GM18502 (cell line): ENCODE results near the gene THAP10.
"Not testable (repeated sequence)": the region's sequence is repeated elsewhere in the genome, so short reads cannot be mapped to it uniquely, and the experiment has no call there.

Source experiments
- ATAC-seq: cut with Tn5 transposase; IDR thresholded peaks from one replicate; pipeline ENCODE4 v1.9.1; 2021; ENCODE audit warnings: mild to moderate bottlenecking; ENCODE audit not compliant: unreplicated experiment, poor library complexity

Gene THAP10

GRCh38 chr15:70880781-70881180, 11.5 kb downstream of the THAP10 start:
- ATAC-seq: no peak

- ATAC-seq: no peak
Observed at GRCh38 chr15:70879401-70879800, 12.8 kb downstream of the THAP10 start.

- no peak for ATAC-seq
Observed at GRCh38 chr15:70876683-70877082, 15.6 kb downstream of the THAP10 start.

GRCh38 chr15:70876011-70876410, 16.2 kb downstream of the THAP10 start:
- ATAC-seq: no peak

- ATAC-seq: no peak
Observed at GRCh38 chr15:70875001-70875782, 17.0 kb downstream of the THAP10 start.

GRCh38 chr15:70873232-70874054, 18.8 kb downstream of the THAP10 start:
- no peak for ATAC-seq

- not testable (repeated sequence) for ATAC-seq
Observed at GRCh38 chr15:70871490-70871889, 20.7 kb downstream of the THAP10 start.

GRCh38 chr15:70870051-70870450, 22.2 kb downstream of the THAP10 start:
- ATAC-seq: no peak

GRCh38 chr15:70869346-70869745, 22.9 kb downstream of the THAP10 start:
- ATAC-seq: no peak

- ATAC-seq: no peak
Observed at GRCh38 chr15:70867911-70868467, 24.2 kb downstream of the THAP10 start.

GRCh38 chr15:70866982-70867641, 25.1 kb downstream of the THAP10 start:
- no peak for ATAC-seq

- no peak for ATAC-seq
Observed at GRCh38 chr15:70863450-70864218, 28.6 kb downstream of the THAP10 start.

- no peak for ATAC-seq
Observed at GRCh38 chr15:70859998-70860397, 32.2 kb downstream of the THAP10 start.

- no peak for ATAC-seq
Observed at GRCh38 chr15:70859322-70859908, 32.8 kb downstream of the THAP10 start.

GRCh38 chr15:70858614-70859321, 33.5 kb downstream of the THAP10 start:
- ATAC-seq: not testable (repeated sequence)

- no peak for ATAC-seq
Observed at GRCh38 chr15:70857562-70858285, 34.5 kb downstream of the THAP10 start.

- no peak for ATAC-seq
Observed at GRCh38 chr15:70856884-70857561, 35.2 kb downstream of the THAP10 start.
